B cell (primary cell): ENCODE measurements around the gene MAP3K13.

ENCODE experiments used
- CTCF ChIP-seq: fragments of 200-600 bp; IDR thresholded peaks from one replicate; pipeline ENCODE4 v1.8.0; 2022; ENCODE audit warnings: antibody characterized with exemption, mild to moderate bottlenecking
- EZH2 ChIP-seq: IDR thresholded peaks from 2 replicates; pipeline ENCODE4 v1.6.1; 2012; ENCODE audit warnings: borderline replicate concordance, low read depth, mild to moderate bottlenecking, moderate library complexity, low read length; ENCODE audit not compliant: insufficient read depth, poor library complexity, severe bottlenecking

- TF ChIP-seq CTCF (no peak), EZH2 (no peak)
Observed at GRCh38 chr3:185439745-185440466, 77.0 kb downstream of the MAP3K13 start.
